NCI-H146 (cell line): ENCODE results near the gene ICE2.

Experiments used
- DNase-seq: peaks from one replicate; lab custom pipeline; 2025; lab: John Stamatoyannopoulos, UW

The ICE2 gene

DNA sequence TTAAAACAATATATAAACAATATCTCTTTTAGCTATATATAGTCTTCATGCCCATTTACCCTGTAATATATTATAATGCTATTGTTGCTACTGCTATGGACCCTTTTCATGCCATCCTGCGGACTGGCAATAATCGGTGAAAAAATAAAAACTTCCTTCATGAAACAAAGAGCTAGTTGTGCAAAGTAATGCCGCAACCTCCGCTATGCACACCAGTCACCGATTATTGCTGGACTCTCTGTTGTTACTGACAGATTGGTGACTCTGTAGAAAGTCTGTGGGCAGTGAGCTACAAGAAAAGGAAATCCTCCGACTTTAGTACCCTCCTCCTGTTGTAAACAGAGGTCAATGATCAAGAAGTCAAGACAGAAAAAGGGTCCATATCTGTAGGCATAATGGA lies 17.9 kb upstream of the ICE2 start:
- no peak for DNase-seq

DNA sequence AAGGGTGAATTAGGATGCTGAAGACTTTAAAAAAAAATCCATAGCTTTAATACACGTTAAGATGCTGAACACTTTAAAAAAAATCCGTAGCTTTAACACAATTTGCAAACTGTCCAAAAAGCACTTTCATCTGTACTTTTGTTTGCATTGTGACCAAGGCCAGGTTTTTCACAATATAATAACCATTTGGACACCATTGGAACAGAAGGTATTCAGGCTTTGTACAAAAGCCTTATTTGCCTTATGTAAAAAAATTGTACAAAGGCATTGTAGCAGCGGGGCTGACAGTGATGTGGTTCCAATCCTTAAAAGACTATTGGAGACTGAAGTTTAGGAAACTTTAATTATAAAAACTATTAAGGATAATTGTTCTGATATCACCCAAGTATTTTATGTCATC lies 15.2 kb upstream of the ICE2 start:
- DNase-seq: no peak

DNA sequence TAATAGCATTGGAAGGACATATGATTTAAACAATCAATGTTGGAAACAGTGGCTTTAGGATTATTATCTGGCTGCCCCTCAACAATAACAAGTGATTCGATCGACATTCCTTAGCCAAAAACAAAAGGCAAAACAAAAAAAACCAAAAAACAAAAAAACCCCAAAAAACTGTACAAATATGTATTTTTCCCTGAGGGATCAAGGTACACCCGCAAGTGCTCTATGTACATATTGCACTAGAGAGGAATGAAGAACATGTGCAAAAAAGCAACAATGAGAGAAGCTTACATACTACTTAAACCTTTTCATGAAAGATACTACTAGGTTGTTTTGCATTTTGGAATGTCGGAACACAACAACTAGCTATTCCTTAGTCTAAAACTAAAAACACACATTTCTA lies 14.2 kb upstream of the ICE2 start:
- no peak for DNase-seq

DNA sequence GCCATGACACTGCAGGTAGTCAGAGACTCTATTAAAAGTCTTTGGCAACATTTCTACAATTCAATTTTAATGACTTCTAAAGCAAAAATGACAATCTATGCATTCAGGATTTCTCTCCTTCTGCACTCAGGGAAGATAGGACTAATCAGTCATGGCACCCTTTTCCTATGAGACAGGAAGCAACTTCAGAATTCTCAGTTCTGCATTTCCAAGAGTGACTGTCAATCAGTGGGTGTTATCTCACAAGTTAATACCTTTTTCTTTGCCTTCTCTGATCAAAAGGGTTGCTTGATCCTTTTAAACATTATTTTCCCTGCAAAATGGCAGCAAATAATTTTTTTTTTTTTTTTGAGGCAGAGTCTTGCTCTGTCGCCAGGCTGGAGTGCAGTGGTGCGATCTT lies 7.8 kb upstream of the ICE2 start:
- DNase-seq: no peak

DNA sequence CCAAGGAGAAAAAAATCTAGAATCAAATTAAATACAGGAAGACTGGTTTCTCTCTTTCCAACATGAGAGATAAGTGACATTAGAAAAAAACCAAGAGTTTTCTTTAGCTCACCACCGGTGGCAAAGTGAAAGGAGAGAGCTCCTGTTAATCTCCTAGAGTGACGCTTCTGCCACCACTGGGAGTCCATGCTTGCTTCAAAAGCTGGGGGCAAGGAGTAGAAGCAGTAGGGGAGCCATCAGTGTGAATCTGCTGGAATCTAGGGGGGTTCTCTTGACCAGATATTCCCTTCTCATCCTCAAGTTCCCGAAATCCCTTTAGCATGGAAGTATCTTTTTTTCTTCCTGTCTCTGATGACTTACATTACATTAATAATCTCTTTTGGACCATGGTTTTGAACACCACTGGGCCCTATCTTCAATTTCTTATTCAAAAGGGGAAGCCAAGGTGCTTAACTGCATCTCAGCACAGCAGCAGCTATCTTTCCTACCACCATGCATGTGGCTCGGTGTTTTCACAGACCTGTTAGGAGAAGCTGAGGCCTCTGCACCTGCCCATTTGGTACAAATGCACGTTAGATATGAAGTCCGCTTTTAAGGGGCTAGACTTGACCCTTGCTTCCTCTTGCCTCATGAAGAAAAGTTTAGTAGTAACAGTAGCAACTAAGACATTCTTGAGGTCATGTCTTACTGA lies 6.6 kb upstream of the ICE2 start:
- DNase-seq: no peak

DNA sequence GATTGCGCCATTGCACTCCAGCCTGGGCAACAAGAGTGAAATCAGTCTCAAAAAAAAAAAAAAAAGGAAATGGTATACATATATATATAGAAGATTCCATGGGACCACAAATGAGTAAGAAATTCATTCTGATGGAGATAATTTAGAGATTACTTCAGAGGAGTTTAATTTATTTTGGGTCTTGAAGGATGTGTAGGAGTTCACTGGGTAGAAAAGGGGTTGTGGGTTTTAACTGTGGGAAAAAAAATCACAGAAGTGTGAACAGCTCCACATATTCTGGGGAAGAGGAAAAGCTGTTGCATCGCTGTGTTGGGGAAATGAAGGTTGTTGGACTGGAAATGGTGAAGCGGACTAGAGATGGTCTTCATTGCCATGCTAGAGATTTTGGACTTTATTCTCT lies 4.1 kb upstream of the ICE2 start:
- DNase-seq: no peak

DNA sequence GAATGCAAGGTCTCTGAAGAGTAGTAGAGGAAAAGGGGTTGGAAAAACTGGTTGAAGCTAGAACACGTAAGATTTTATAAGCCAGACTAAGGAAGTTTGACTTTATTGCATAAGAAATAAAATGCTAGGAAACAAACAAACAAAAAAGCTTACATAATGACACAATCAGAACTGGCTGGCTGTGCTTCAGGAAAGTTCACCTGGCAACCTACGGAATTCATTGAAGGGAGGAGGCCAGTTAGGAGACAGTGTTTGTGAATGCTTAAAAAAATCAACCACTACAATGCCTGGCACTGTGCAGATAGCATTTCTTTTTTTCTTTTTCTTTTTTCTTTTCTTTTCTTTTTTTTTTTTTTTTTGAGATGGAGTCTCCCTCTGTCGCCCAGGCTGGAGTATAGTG lies 1.9 kb upstream of the ICE2 start:
- DNase-seq: no peak

DNA sequence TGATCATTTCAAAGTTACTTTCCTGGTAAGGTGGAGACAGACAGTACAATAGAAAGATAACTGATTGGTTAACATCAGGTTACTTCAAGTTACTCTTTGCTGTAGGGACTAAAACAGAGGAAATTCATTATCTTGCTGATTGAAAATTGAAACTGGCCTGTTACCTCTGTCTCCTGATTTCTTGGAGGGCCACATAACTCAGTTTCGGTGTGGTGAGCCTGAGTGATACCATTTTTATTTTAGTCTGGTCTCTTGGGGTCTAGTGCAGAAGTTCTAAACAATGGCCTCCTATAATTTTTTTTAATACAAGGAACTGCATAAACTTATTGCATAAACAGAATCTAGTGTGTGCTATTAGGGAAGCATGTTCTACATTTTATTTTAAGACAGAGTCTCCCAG lies 1.2 kb upstream of the ICE2 start:
- no peak for DNase-seq

DNA sequence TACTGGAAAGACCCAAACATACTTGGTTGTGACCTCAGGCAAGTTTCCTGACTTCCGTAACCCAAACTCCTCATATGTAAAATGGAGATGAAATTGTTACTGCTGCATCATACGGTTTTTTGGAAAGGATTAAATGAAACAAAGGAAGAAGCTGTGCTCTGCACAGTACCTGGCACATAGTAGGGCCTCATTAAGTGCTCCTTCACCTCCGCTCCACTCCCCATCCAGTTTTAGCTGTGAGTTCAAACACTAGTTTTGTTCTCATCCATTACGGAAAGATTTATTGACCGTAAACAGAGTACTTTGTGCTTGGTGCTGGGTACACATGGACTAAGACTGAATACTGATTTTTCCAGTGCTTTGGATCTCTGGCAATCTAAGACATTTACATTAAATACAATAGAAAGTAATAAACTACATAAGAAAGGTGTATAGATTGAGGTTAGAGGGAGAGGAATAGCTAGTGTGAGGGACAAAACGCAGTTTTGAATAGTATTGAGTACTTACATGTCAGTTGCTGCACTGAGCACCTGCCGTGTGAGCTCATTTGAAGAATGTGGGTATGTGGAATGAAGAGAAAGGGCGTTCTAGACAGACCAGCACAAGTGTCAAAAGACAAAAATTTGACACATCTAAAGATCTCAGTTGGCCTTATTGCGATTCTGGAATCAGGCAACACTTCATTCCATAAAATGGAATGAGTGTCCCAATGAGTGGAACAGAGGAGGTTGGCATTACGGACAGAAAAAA lies 594 bp upstream of the ICE2 start:
- peak; percentile 5 for DNase-seq

DNA sequence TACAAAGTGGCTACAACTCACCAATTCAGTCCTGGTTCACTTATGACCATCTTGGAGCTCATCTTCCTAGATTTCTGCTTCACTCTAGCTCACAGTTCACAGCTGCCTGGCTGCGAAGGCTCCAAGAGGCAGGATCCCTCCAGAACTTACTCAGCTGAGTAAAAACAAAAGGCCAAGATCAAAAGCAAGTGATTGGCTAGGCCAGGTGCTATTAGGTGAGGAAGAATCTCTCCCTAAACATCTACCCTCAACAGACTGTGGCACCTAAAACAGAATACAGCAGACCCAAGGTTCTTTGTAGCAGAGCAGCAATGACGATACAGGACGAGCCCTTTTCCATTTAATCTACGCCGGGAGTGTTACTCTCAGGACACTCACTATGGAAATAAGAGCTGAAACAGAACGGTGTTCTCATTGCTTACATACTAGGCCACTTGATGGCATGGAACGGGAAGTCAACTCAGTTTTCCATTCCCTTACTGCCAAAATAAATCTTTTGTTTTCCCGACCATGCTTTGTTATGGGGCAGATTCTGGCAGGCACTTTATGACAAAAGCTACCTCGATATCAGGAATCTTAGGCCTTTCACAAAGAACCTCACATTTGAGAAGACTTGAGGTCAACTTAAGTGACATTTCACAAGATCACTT lies 901 bp downstream of the ICE2 start:
- peak; percentile 21 for DNase-seq

DNA sequence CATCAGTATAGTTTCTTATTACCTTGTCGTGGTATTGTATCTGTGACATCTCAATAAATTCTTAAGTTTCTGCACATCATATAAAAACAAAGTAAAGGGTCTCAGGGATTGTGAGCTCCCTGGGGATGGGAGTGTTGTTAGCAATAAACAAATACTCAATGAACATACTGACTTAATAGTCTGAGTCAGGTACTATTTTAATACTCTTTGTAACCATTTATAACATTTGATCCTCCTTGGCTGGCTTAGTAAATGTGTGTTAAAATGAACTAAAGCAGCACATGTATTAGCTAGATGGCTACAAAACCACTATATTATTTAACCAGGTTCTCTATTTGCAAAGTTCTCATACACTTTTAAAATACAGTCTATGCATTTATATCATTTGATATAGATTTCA lies 1.8 kb downstream of the ICE2 start:
- DNase-seq: no peak

DNA sequence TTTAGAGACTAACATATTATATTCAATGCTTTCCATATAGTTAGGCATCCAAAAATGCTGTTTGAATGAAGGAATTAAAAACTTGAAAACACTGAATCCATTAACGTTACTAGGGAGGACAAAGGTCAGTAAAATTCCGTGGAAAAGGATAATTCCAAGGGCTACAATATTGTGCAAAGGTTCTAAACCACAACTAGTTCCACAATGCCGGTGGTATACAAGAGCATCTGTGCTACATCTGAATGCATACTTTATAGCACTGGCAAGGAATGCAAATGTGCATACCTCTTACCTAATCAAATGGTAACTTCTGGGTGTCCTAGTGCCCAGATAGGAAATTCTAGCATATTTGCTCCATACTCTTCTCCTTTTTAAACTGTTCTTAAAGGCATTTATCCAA lies 2.2 kb downstream of the ICE2 start:
- DNase-seq: no peak

DNA sequence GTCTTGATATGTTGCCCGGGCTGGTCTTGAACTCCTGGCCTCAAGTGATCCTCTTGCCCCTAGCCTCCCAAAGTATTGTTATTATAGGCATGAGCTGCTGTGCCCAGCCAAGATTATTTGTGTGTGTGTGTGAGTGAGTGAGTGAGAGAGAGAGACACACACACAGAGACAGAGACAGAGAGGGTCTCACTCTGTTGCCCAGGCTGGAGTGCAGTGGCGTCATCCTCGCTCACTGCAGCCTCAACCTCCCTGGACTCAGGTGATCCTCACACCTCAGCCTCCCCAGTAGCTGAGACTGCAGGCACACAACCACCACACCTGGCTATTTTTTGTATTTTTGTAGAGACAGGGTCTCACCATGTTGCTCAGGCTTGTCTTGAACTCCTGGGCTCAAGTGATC lies 5.8 kb downstream of the ICE2 start:
- no peak for DNase-seq

DNA sequence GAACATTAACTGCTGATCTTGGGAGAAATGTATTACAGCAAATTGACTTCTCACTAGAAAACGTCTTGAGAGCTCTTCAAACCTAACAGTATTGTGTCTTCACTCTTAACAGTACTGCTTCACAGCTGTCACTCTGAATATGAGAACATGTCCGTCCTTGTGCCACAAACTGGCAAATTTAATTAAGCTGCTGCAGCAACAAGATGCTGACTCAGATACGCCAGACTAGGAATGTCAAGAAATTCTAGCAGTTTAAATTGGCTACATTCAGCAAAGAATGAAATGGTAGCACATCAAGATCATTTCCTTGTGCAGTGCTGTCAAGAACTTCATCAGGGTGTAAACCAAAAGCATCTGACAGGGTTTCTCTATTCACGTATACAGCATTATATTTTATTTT lies 7.6 kb downstream of the ICE2 start:
- no peak for DNase-seq

DNA sequence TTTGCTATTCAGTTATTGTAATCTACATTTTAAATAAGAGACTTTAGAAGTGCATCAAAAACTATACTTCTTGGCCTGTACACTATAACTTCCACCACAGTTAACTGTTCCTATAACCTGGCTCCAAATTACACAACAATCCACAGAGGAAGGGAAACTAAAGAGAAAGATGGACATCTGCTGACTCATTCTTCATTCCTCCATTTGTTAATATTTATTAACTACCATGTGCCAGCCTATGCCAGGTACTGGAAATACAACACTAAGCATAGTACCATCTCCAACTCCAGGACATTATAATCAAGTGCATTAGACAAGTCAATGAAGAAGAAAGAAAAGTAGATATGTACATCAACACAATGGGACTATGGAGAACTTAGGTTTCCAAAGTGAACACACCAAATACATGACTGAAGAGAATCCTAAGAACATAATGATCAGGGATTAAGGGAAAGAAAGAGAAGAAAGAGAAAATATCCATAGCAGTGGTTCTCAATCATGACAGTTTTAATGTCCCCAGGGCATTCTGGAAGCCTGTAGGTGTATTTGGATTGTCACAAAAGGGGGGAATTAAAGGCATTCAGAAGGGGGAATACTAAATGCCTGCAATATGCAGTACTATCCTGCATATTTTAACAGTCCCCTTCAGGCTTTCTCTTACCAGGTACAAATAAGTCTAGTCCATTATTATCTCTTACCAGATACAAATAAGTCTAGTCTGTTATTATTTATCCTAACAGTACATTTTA lies 8.9 kb downstream of the ICE2 start:
- DNase-seq: no peak

DNA sequence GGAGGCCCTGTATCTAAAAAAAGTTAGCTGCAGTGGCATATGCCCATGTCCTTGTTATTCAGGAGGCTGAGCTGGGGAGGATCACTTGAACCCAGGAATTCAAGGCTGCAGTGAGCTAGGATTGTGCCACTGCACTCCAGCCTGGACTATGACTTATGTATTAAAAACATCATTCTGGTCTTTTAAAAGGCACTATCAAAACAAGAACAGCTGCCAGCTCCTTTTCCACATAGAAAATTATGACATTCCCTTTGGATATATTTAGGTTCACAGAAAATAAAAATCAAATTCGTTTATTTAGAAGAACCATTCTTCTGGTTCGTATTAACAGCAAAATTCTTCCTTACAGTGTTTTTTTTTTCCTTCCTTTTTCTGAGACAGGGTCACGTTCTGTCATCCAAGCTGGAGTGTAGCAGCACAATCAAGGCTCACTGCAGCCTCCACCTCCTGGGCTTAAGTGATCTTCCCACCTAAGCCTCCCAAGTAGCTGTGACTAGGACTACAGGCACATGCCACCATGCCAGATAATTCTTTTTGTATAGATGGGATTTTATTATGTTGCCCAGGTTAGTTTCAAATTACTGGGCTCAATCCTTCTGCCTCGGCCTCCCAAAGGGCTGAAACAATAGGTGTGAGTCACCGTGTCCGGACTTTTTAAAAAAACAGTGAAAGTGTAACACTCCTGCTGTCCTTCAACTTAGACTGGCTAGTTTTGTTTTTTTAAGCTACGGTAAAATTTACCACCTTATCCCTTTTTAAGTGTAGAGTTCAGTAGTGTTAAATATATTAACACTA lies 13.9 kb downstream of the ICE2 start:
- no peak for DNase-seq

DNA sequence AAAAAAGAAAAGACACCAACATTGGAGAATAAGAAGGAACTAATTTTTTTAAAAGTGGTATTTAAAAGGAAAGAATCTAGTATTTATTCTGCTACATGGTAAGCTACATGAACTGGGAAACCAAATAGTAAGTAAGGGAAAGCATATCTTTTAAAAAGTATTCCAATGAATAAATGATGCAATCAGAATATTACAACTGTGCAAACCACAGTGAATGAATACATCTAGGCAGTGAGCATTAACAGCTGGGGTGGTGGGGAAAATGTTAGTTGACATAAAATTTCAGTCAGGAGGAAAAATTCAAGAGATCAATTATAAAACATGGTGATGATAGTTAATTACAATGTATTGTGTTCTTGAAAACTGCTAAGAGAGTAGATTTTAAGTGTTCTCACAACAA lies 16.9 kb downstream of the ICE2 start:
- no peak for DNase-seq

DNA sequence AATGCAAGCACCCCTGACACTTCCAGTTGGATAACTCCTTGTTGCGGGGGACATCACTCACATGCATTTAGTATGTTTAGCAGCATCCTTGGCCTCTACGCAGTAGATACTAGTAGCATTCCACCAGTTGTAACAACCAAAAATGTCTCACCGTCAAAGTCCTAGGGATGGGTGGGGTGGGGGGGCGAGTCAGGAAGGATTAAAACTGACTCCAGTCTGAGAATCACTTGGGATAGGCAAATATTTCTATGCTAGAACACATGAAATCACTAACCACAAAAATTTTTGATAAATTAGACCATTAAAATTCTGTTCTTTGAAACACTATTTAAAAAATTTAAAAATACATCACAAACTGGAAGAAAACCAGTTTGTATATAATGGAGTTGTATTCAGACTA lies 18.0 kb downstream of the ICE2 start:
- no peak for DNase-seq

DNA sequence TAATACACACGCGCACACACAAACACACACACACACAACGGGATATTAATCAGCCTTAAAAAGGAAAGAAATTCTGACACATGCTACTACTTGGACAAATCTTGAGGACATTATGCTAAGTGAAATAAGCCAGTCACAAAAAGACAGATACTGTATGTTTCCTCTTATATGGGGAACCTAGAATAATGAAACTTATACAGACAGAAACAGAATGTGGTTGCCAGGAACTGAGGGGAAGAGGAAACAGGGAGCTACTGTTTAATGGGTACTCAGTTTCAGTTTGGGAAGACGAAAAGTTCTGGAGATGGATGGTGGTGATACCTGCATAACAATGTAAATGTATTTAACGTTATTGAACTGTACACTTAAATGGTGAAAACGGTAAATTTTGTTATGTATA lies 20.2 kb downstream of the ICE2 start:
- DNase-seq: no peak

DNA sequence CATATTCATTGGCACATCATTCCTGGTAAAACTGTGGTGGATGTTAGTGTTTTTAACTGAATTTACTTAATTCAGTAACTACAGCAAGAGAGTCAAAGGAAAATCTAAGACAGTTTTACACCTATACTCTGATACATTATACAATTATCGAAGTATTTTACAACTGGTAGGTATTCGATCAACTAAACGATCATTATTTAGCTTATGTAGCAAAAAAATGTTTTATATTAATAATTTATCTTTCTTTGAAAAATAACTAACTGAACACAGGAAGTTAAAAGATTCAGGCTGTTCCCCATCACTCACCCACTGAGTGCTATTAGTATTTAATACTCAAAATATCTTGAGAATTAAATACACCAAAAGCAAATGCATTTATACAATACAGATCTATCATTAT lies 21.0 kb downstream of the ICE2 start:
- no peak for DNase-seq

DNA sequence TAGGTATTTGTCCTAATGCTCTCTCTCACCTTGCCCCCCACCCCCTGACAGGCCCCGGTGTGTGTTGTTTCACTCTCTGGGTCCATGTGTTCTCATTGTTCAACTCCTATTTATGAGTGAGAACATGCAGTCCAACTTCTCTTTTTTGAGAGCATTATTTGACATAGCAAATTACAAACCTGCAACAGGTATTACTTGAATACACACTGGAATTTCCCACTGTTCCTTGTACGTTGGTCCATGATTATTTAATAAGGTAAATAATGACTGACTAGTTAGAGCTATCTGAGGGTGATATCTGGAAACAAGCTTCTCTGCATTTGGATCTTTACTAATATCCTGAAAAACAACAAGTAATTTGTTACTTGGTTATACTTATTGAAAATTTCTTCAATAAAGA lies 24.1 kb downstream of the ICE2 start:
- no peak for DNase-seq
